GM04503 (cell line): Measurements from ENCODE around the gene GPR32.
"Not testable (repeated sequence)": the region's sequence is repeated elsewhere in the genome, so short reads cannot be mapped to it uniquely, and the experiment has no call there.

Experiments
- DNase-seq: peaks from one replicate; pipeline ENCODE4 v3.0.0-alpha.2; 2012; ENCODE audit warnings: low read depth

GPR32 gene

GRCh38 chr19:50783848-50784152 is 13.5 kb downstream of the GPR32 start:
- DNase-seq, result not testable (repeated sequence)

- no peak for DNase-seq
Measured at GRCh38 chr19:50784710-50785109, 14.4 kb downstream of the GPR32 start.

- no peak for DNase-seq
Measured at GRCh38 chr19:50785329-50785728, 15.1 kb downstream of the GPR32 start.

GRCh38 chr19:50790396-50790795 is 20.1 kb downstream of the GPR32 start, which contains the start of gene ACP4:
TSS of gene ACP4 (plus strand) at chr19:50790415. CDS start at chr19:50790415, 0 bp downstream.
- no peak for DNase-seq

- no peak for DNase-seq
Measured at GRCh38 chr19:50790922-50791467, 20.7 kb downstream of the GPR32 start.

GRCh38 chr19:50791594-50792271 is 21.5 kb downstream of the GPR32 start:
- DNase-seq, result no peak

- DNase-seq, result no peak
Measured at GRCh38 chr19:50792272-50793250, 22.3 kb downstream of the GPR32 start.

GRCh38 chr19:50793558-50794065 is 23.3 kb downstream of the GPR32 start:
- no peak for DNase-seq

- no peak for DNase-seq
Measured at GRCh38 chr19:50794074-50794875, 24.0 kb downstream of the GPR32 start.

GRCh38 chr19:50794876-50795663 is 24.8 kb downstream of the GPR32 start:
- DNase-seq, result no peak

- no peak for DNase-seq
Measured at GRCh38 chr19:50795664-50796073, 25.4 kb downstream of the GPR32 start.

GRCh38 chr19:50796128-50796633 is 25.9 kb downstream of the GPR32 start:
- no peak for DNase-seq

- DNase-seq, result no peak
Measured at GRCh38 chr19:50796634-50797428, 26.6 kb downstream of the GPR32 start.

- DNase-seq, result no peak
Measured at GRCh38 chr19:50797429-50797780, 27.1 kb downstream of the GPR32 start.

- no peak for DNase-seq
Measured at GRCh38 chr19:50797781-50798658, 27.8 kb downstream of the GPR32 start.

- DNase-seq, result no peak
Measured at GRCh38 chr19:50798659-50799546, 28.6 kb downstream of the GPR32 start.

- no peak for DNase-seq
Measured at GRCh38 chr19:50799547-50799851, 29.2 kb downstream of the GPR32 start.

GRCh38 chr19:50801107-50801506 is 30.8 kb downstream of the GPR32 start:
- no peak for DNase-seq
